HG03175 (cell line): Measurements from ENCODE around the gene MRI1.
"Not testable (repeated sequence)": the region's sequence is repeated elsewhere in the genome, so short reads cannot be mapped to it uniquely, and the experiment has no call there.

ENCODE experiments used
- ATAC-seq: cut with Tn5 transposase; IDR thresholded peaks from one replicate; pipeline ENCODE4 v1.9.1; 2021; ENCODE audit warnings: mild to moderate bottlenecking, moderate library complexity; ENCODE audit not compliant: unreplicated experiment

MRI1 gene

DNA sequence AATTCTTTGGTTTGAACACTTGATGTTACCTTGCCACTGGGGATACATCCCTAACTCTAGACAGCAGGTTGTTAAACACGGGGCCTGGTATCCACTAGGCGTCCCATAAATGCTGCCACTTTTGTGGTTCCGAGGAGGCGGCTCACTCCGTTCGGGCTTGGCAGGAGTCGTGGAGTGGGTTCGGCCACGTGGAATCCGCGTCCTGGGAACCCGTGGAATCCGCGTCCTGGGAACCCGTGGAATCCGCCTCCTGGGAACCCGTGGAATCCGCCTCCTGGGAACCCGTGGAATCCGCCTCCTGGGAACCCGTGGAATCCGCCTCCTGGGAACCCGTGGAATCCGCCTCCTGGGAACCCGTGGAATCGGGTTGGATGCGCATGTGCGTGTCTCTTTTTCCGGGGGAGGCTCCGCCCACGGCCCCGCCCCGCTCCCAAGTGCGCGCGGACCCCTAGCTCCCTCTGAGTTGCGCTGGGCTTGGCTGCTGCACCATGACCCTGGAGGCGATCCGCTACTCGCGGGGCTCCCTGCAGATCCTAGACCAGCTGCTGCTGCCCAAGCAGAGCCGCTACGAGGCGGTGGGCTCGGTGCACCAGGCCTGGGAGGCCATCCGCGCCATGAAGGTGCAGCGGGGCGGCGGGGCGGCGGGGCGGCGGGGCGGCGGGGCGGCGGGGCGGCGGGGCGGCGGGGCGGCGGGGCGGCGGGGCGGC lies at the start of gene MRI1:
MRI1 (plus strand) TSS at position 422 of the 707 bp plus-strand sequence; CDS start at position 489, 67 bp downstream.
- ATAC-seq, result peak; percentile 58

DNA sequence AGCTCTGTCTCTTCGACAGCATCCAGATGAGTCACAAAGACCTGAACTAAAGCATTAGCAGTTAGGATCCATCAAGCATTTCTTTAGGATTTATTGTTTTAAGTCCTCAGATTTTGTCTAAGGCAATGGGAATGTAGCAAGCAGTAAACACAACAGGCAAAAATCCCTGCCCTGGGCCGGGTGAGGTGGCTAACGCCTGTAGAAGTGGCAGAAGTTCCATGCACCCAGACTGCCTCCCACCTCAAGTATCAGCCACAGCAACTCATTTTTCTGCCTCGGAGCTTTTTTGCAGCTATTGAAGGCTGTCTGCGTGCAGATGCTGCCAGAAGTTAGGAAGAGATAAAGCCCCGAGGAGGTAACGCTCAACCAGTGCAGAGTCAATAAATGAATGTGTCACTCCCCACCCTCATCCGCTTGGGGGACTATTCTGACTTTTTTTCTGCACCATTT lies 47.1 kb upstream of the MRI1 start:
- ATAC-seq, result no peak

DNA sequence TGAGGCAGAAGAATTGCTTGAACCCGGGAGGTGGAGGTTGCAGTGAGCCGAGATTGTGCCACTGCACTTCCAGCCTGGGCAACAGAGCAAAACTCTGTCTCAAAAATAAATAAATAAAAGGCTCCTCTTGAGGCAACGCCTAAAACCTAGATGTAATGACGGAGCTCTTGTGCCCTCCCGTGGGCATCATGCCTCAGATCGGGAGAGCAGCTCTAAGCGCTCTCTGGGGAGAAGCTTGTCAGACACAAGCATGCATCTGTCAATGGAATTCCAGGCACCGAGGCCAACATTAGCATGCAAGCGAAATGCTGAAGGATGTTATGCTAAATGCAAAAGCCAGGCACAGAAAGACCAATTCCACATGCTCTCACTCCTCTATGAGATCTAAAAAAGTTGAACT lies 45.6 kb upstream of the MRI1 start:
- ATAC-seq, result no peak

DNA sequence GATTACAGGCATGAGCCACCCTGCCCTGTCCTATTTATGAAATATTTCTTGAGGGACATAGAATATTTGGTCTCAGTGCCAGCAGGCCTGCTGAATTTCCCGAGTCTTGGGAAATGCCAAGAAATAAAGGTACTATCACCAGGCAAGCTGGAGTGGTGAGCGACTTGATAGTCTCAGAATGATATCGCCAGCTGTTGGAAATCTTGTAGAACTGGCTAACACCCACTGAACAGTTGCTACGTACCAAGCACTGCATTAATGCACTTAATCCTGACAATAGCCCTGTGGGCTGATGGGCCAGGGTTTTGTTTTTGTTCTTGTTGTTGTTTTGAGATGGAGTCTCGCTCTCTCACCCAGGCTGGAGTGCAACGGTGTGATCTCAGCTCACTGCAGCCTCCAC lies 42.2 kb upstream of the MRI1 start:
- ATAC-seq, result no peak

DNA sequence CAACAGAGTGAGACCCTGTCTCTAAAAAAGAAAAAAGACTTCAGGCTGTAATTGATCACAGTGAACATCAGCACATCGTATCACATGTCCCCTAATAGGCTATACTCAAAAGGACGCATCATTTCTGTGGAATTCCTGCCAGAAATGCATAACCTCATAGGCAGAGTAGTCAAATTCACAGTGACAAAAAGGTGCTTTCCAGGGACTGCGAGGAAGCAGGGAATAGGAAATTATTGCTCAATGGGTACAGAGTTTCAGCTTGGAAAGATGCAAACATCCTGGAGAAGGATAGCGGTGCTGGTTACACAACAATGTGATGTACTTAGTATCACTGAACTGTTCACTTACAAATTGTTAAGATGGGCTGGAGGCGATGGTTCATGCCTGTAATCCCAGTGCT lies 41.1 kb upstream of the MRI1 start:
- ATAC-seq, result no peak

DNA sequence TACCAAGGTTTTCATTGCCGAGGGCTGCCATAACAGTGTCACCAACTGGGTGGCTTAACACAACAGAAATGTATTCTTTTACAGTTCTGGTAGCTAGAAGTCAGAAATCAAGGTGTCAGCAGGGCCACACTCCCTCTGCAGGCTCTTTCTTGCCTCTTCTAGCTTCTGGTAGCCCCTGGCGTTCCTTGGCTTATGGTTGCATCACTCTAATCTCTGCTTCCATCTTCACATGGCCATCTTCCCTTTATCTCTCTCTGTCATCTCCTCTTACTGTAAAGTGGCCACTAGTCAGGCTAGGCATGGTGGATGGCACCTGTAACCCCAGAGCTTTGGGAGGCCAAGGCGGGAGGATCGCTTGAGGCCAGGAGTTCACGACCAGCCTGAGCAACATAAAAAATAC lies 38.0 kb upstream of the MRI1 start:
- no peak for ATAC-seq

DNA sequence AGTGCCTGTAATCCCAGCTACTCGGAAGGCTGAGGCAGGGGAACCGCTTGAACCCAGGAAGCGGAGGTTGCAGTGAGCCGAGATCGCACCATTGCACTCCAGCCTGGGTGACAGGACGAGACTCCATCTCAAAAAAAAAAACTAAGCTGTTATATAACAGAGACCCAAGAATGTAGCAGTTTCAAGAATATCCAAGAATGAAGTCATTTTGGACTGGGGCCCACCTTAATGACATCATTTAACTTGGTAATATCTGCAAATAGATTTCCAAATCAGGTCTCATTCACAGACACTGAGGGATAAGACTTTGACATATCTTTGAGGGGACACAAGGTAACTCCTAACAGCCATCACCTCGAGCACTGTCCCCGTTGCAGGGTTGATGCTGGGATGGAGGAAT lies 36.5 kb upstream of the MRI1 start:
- ATAC-seq, result no peak

DNA sequence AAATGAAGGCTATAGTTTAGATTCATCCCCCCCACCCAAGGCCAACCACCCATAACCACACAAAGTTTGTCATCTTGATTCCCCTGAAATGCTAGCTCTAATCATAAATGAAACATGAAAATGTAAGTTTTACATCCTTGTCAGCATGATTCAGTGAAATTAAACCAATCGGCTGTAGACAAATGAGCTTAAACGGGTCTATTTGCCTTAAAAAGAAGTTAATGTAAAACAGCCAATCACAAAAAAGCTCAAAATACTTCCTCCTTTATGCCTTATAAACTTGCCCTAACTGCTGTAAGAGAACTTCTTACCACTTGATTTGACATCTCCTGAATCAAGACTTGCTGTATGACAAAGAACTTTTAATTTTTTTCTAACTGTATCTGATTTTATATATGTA lies 34.5 kb upstream of the MRI1 start:
- no peak for ATAC-seq

DNA sequence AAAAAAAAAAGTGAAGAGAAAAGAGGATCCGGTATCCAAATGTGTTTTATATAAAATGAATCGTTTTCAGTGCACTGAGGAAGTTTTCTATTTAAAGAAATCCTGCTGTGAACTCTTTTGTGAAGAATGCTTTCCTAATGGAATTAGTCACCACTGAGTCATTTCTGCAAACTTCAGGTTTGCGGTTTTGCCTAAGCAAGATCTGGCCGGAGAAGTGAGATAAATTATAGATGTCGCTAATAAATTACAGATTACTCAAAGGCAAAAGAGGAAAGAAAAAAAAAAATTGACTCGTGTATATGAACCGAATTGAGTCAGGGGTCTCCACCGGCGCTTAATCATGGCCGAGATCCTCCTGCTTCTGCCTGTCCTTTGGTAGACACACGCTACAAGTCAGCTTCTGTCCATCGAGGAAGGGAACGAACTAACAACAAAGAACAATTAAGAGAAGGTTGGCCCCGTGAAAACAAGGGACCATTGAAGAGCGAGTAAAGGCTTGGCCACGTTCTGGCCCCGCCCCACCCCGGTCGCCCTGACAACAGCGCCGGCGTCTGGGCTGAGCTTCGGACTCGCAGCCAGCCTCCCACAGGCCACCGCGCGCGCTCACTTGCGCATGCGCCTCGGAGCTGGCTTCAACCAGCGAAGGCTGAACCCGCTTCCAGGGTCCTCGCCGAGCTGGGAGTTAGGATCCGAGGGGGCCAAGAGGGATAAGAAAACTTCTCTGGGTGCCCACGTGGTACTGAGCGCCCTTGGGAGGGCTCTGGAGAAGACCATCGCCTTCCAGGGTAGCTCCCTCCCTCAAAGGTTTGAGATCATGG lies 33.0 kb upstream of the MRI1 start:
- ATAC-seq, result peak; percentile 99

DNA sequence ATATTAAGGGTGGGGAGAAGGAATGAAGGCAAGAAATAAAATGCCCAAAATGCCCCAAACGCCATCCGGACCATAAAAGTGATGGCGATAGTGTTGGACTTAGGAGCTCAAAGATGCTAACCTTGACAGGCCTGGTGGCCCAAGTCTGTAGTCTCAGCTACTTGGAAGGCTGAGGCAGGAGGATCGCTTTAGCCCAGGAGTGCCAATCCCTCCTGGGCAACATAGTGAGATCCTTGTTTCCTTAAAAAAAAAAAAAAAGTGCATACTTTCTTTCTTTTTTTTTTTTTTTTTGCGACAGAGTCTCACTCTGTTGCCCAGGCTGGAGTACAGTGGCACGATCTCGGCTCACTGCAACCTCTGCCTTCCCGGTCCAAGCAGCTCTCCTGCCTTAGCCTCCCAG lies 32.0 kb upstream of the MRI1 start:
- ATAC-seq, result no peak

DNA sequence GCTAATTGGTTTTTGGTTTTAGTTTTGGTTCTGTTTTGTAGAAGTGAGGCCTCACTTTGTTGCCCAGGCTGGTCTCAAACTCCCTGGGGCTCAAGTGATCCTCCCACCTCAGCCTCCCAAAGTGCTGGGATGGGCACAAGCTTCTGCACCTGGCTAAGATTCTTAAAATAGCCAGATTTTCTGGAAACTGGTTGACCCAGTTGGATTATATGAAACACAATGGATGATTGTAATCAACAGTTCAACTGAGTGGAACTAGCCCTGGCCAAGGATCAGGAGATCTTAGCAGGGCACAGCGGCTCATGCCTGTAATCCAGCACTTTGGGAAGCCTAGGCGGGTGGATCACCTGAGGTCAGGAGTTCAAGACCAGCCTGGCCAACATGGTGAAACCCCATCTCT lies 29.6 kb upstream of the MRI1 start:
- ATAC-seq, result no peak

DNA sequence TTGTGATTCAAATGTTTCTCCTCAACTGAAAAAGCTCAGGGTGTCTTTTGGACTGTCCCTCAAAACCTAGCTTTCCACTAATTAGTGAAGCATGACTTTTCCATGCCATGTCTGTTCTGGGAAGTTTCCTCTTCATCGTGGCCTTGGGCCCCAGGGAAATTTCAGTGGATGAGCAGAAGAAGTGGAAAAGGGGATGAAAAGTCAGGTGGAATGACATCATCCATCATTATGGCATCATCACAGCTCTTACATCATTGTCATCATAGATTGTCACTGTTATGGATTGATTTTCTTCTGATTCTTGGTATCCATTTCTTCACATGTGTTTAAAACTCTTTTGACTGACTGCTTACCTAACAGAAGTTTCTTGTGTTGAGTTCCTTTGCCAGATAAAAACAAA lies 26.2 kb upstream of the MRI1 start:
- no peak for ATAC-seq

DNA sequence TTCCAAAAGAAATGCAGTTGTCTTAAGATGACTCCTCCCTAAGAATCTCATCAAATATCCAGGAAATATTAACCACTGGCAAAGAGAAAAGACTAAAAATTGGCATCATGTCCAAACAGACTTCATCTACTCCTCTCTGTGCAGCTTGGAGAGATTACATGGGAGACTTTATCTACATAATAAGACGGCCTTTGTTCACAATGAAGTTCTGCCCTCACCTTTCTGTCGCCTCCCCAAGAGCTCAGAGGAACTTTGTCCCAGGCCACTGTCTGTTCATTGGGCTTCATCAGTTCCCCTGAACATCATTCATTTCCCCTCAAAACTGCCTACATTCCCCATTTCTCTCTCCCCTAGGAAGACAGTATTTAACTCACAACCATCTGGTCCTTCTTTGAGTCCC lies 22.4 kb upstream of the MRI1 start:
- no peak for ATAC-seq

DNA sequence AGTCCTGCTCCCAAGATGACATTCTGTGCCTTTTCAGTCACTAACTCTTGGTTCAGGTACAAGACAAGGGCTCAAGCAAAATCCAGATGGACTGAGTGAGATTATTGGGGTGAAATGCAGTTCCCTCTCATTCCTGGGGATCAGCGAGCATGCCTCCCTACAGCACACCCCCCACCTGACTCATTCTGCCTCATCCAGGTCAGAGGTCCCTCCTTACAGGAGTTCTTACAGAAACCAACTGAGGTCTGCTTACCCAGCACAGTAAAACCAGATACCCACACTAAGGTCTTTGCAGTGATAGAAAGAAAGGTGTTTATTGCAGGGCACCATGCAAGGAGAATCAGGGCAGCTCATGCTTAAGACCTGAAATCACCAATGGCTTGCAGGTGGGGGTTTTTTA lies 21.6 kb upstream of the MRI1 start:
- ATAC-seq, result no peak

DNA sequence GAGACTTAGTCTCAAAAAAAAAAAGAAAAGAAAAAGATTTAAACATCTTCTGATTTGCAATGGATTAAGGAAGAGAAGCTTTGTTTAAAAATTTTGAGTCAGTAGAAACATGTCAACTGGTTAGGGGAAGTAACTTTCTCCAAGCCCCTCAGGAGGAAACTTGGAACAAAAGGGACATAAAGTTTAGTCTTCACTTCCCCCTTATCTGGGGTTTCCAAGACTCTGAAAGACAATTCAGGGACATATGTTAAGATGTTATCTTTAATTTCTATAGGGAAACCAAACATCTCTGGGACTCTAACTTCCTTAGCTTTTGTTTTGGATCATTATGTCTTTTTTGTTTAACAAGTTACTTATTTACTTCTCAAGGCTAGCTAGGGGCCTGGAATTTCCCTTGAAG lies 20.1 kb upstream of the MRI1 start:
- no peak for ATAC-seq

DNA sequence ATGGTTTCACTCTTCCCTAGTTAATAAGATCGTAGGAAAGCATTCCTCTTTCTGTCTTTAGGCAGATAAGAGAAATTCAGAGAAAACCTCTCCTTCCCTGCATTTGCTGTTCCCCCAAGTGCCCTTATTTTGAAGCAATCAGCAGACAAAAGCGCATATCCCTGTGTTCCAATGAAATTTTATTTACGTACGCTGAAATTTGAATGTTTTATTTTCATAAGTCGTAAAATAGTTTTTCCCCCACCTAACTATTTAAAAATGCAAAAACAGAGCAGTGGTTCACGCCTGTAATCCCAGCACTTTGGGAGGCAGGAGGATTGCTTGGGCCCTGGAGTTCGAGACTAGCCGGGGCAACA lies 17.2 kb upstream of the MRI1 start:
- no peak for ATAC-seq

DNA sequence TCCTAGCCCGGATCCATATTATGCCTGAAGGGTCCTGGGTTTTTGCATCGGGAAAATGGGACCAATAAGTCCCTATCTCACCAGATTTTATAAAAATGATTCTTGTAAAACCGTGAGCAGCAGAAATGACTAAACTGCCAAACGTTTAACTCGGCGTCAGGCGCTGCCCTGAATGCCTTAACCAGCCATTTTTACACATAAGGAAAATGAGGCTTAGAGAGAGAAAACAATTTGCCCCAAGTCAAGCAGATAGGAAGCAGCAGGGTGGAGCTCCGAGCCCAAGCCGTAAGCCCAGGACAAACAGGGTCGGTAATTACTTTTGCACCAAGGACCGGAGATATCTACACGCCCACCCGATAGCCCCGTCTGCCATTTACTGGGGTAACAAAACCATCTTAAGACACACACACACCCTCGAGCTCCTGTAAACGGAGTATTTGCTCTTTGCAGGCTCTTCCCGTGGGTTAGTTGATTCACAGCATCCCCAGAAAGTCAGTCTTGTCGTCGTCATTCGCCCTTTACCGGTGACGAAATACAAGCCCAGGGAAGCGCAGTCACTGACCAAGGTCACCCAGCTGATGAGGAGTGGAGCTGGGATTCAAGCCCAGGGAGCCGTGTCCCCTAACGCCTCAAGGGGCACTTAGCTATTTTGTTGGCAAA lies 16.0 kb upstream of the MRI1 start:
- no peak for ATAC-seq

DNA sequence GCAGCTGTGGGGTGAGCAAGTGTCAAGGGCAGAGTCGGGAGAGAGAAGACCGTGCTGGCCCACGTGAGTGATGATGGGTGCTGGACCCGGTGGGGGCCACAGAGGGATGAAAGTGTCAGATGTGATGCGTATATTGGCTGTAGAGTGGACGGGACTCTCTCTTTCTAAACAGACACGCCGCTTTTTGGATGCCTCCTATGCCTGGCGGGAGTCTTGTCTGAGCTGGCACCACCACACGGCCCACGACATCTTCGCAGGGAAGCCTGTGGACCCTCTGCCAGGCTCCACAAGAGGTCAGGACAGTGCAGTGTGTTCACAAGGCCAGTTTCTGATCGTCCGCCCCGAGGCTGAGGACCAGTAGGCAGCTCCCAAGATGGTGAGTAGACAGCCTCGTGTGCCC lies 12.9 kb upstream of the MRI1 start:
- no peak for ATAC-seq

DNA sequence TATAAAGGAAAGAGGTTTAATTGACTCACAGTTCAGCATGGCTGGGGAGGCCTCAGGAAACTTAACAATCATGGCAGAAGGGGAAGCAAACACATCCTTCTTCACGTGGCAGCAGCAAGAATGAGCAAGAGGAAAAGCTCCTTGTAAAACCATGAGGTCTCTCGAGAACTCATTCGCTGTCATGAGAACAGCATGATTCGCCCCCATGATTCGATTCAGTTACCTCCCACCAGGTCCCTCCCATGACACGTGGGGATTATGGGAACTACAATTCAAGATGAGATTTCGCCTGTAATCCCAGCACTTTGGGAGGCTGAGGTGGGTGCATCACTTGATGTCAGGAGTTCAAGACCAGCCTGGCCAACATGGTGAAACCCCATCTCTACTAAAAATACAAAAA lies 10.7 kb upstream of the MRI1 start:
- not testable (repeated sequence) for ATAC-seq

DNA sequence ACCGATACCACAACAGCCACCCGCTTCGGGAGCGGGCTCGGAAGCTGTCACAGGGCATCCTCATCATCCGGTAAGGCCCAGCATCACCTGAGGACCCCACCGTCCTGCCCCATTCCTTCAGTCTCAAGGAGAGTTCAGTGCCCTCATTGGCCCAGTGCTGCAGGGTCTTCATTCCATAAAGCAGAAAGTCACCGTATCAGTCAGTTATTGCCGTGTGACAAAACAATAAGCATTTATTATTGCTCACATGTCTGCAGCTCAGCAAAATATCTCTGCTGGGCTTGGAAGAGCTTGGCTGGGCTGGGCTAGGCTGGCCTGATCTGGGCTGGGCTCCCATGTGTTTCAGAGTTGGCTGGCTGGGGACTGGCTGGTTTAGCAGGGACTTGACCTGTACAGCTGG lies 8.1 kb upstream of the MRI1 start:
- ATAC-seq, result no peak

DNA sequence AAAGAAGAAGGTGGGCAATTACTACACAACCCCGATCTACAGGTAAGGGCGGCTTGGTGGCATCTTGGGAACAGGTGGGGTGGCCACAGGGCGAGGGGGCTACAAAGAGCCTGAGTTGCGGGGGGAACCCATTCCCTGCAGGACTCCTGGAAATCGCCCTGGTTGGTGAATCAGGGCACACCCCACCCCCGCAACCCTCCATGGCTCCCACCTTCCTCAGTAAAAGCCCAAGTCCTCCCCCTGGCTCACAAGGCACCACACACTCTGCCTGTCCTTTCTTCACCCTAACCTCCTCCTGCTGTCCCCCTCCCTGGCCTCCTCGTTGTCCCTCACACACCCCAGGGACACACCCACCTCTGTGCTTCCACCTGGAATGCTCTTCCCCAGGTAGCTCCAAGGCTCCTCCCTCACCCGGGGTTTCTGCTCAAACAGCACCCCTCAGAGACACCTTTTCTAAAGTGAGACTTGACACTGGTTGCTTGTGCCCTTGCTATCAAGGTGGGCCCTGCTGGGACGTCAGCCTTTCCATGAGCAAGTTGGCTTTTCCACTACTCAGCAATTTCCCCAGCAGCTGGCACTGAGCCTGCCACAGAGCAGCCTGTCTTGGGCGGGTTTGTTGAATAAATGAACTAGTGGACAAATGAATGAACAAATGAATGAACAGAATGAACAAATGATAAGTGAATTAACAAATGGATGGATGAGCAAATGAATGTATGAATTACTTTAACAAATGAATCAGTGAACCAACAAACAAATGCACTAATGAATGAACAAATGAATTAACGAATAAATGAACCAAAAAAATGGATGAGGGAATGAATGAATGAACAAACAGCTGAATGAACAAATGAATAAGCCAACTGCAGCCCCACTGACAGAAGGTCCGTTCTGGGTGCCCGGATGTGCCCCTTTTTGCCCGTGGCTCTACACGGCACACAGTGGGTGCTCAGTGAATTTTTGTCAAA lies 6.2 kb upstream of the MRI1 start:
- ATAC-seq, result no peak
